IMR-90 (cell line): ENCODE measurements around the gene NWD2. TPM values are rescaled to one million over a fixed set of nuclear protein-coding genes. Genes with fewer than 3 reads are reported as not detected.

Experiments
- ATAC-seq: fragments of 200-7000 bp; cut with Tn5 transposase; 2 replicates; pipeline ENCODE4 v1.9.1; 2020; ENCODE audit warnings: low read depth, mild to moderate bottlenecking, moderate library complexity
- BruUV-seq: library from RNA; stranded (reverse); fragments of 400-500 nt; replicated peaks from 2 replicates; lab custom pipeline; 2021; lab: Mats Ljungman, UMichigan
- CTCF ChIA-PET: fragments of 300-600 bp; formaldehyde crosslinking; extraction: SDS; loops from one replicate; lab custom pipeline; 2021; ENCODE audit warnings: antibody characterized with exemption; lab: Yijun Ruan, JAX
- POLR2A ChIA-PET: fragments of 300-600 bp; sonication (Branson Sonifier 250); formaldehyde crosslinking; loops from one replicate; lab custom pipeline; 2022; ENCODE audit warnings: antibody characterized with exemption; ENCODE audit not compliant: unreplicated experiment; lab: Charles Lee
- DNase-seq: peaks from one replicate; pipeline ENCODE4 v3.0.0; 2013
- H2AFZ ChIP-seq: replicated peaks from 2 replicates; pipeline ENCODE3; 2013; ENCODE audit warnings: low read length, mild to moderate bottlenecking; ENCODE audit not compliant: poor library complexity
- H2AK5ac ChIP-seq: 2 replicates; pipeline ENCODE4 v1.6.1; 2013; ENCODE audit warnings: low read depth, low read length, inconsistent platforms
- H2AK9ac ChIP-seq: replicated peaks from 2 replicates; pipeline ENCODE3; 2013; ENCODE audit warnings: mild to moderate bottlenecking, low read depth, low read length, moderate library complexity; ENCODE audit not compliant: poor library complexity
- H2BK120ac ChIP-seq: 2 replicates; pipeline ENCODE4 v1.6.1; 2013; ENCODE audit warnings: low read depth, low read length, inconsistent platforms
- H2BK15ac ChIP-seq: 3 replicates; pipeline ENCODE4 v1.6.1; 2013; ENCODE audit warnings: low read depth, low read length, inconsistent platforms
- H2BK20ac ChIP-seq: 2 replicates; pipeline ENCODE4 v1.6.1; 2013; ENCODE audit warnings: low read depth, mild to moderate bottlenecking, inconsistent platforms, low read length, moderate library complexity
- H2BK5ac ChIP-seq: 2 replicates; pipeline ENCODE4 v1.6.1; 2013; ENCODE audit warnings: mild to moderate bottlenecking, low read depth, low read length, inconsistent platforms; ENCODE audit not compliant: poor library complexity, severe bottlenecking
- H3K14ac ChIP-seq: replicated peaks from 2 replicates; pipeline ENCODE4 v1.6.1; 2013; ENCODE audit warnings: low read depth, low read length, inconsistent platforms
- H3K18ac ChIP-seq: 2 replicates; pipeline ENCODE4 v1.6.1; 2013; ENCODE audit warnings: low read depth, low read length, control low read depth
- H3K23ac ChIP-seq: 2 replicates; pipeline ENCODE4 v1.6.1; 2013; ENCODE audit warnings: low read depth, low read length, inconsistent platforms
- H3K27ac ChIP-seq: 2 replicates; pipeline ENCODE4 v1.5.1; 2013; ENCODE audit warnings: mild to moderate bottlenecking, control low read depth, low read length; ENCODE audit not compliant: insufficient read depth
- H3K27me3 ChIP-seq: 2 replicates; pipeline ENCODE4 v1.6.1; 2013; ENCODE audit warnings: low read length; ENCODE audit not compliant: control insufficient read depth, insufficient read depth
- H3K36me3 ChIP-seq: 2 replicates; pipeline ENCODE4 v1.6.1; 2013; ENCODE audit warnings: low read length, mixed read lengths; ENCODE audit not compliant: control insufficient read depth, insufficient read depth
- H3K4ac ChIP-seq: 2 replicates; pipeline ENCODE4 v1.6.1; 2013; ENCODE audit warnings: low read depth, low read length, inconsistent platforms
- H3K4me1 ChIP-seq: 2 replicates; pipeline ENCODE4 v1.6.1; 2013; ENCODE audit warnings: low read length, mixed read lengths; ENCODE audit not compliant: control insufficient read depth, insufficient read depth
- H3K4me2 ChIP-seq: 2 replicates; pipeline ENCODE4 v1.6.1; 2013; ENCODE audit warnings: low read depth, mild to moderate bottlenecking, control low read depth, low read length, moderate library complexity
- H3K4me3 ChIP-seq: 2 replicates; pipeline ENCODE4 v1.5.1; 2013; ENCODE audit warnings: low read depth, mild to moderate bottlenecking, control low read depth, low read length, moderate library complexity; ENCODE audit not compliant: insufficient read depth
- H3K56ac ChIP-seq: 2 replicates; pipeline ENCODE4 v1.6.1; 2013; ENCODE audit warnings: low read length, inconsistent platforms; ENCODE audit not compliant: insufficient read depth; ENCODE audit errors: extremely low read depth
- H3K79me1 ChIP-seq, 2 experiments: 2 replicates each; pipeline ENCODE4 v1.6.1; 2013; ENCODE audit warnings: low read length in 2 of 2, inconsistent platforms in 1 of 2, low read depth in 1 of 2
- H3K9ac ChIP-seq: 2 replicates; pipeline ENCODE4 v1.6.1; 2013; ENCODE audit warnings: low read depth, low read length, control low read depth
- H3K9me1 ChIP-seq: 2 replicates; pipeline ENCODE4 v1.6.1; 2013; ENCODE audit warnings: low read length, inconsistent platforms; ENCODE audit not compliant: insufficient read depth
- H3K9me3 ChIP-seq: 2 replicates; pipeline ENCODE4 v1.6.1; 2013; ENCODE audit warnings: low read length; ENCODE audit not compliant: control insufficient read depth, insufficient read depth
- H4K20me1 ChIP-seq: 2 replicates; pipeline ENCODE4 v1.6.1; 2013; ENCODE audit warnings: low read length, inconsistent platforms; ENCODE audit not compliant: insufficient read depth
- H4K5ac ChIP-seq: 2 replicates; pipeline ENCODE4 v1.6.1; 2013; ENCODE audit warnings: mild to moderate bottlenecking, low read depth, low read length, control low read depth
- H4K8ac ChIP-seq, 2 experiments: 2 replicates each; pipeline ENCODE4 v1.6.1; 2013; ENCODE audit warnings: low read depth in 2 of 2, low read length in 2 of 2, control low read depth in 1 of 2, inconsistent platforms in 1 of 2
- H4K91ac ChIP-seq: 2 replicates; pipeline ENCODE4 v1.6.1; 2013; ENCODE audit warnings: low read depth, low read length, inconsistent platforms; ENCODE audit not compliant: insufficient read depth
- BHLHE40 ChIP-seq: fragments of 150-350 bp; IDR thresholded peaks from 2 replicates; pipeline ENCODE4 v1.6.1; 2016; ENCODE audit warnings: mild to moderate bottlenecking, low read depth, low read length
- CEBPB ChIP-seq: IDR thresholded peaks from 2 replicates; pipeline ENCODE4 v1.6.1; 2012; ENCODE audit warnings: low read depth, low read length, improper control_type of control experiment
- CHD1 ChIP-seq: IDR thresholded peaks from 2 replicates; pipeline ENCODE4 v1.6.1; 2012; ENCODE audit warnings: low read depth, low read length, improper control_type of control experiment
- MAFK ChIP-seq: IDR thresholded peaks from 2 replicates; pipeline ENCODE4 v1.6.1; 2012; ENCODE audit warnings: low read depth, low read length, improper control_type of control experiment
- MAZ ChIP-seq: IDR thresholded peaks from 2 replicates; pipeline ENCODE4 v1.6.1; 2012; ENCODE audit warnings: low read depth, mild to moderate bottlenecking, low read length, improper control_type of control experiment, moderate library complexity, borderline replicate concordance
- MXI1 ChIP-seq: IDR thresholded peaks from 2 replicates; pipeline ENCODE4 v1.6.1; 2012; ENCODE audit warnings: low read depth, mild to moderate bottlenecking, low read length, moderate library complexity, borderline replicate concordance
- NFE2L2 ChIP-seq: fragments of 150-350 bp; IDR thresholded peaks from 2 replicates; pipeline ENCODE4 v1.6.1; 2016; ENCODE audit warnings: low read depth, mild to moderate bottlenecking, low read length
- POLR2A ChIP-seq: IDR thresholded peaks from 2 replicates; pipeline ENCODE4 v1.6.1; 2012; ENCODE audit warnings: mild to moderate bottlenecking, low read depth, low read length
- RAD21 ChIP-seq: IDR thresholded peaks from 2 replicates; pipeline ENCODE4 v1.6.1; 2012; ENCODE audit warnings: low read length, improper control_type of control experiment
- RCOR1 ChIP-seq: IDR thresholded peaks from 2 replicates; pipeline ENCODE4 v1.6.1; 2012; ENCODE audit warnings: mild to moderate bottlenecking, low read length, improper control_type of control experiment; ENCODE audit not compliant: insufficient replicate concordance
- RFX5 ChIP-seq: IDR thresholded peaks from 2 replicates; pipeline ENCODE4 v1.8.0; 2012; ENCODE audit warnings: low read depth, mild to moderate bottlenecking, low read length, moderate library complexity
- WGBS, 2 experiments: methylation state at CpG; one replicate each; pipeline versions ENCODE4 v1.1.5 to v1.1.7; 2013; ENCODE audit warnings: missing lambda C conversion rate in 2 of 2; ENCODE audit not compliant: insufficient read length in 1 of 2; ENCODE audit errors: extremely low coverage in 2 of 2; 5-methylcytosine and 5-hydroxymethylcytosine counted together
- dilution Hi-C: fragments of 300-500 bp; cut with HindIII; formaldehyde crosslinking; loops from one replicate; pipeline ENCODE4 v1.14.3; 2018; ENCODE audit warnings: low sequenced_read_pairs; ENCODE audit not compliant: unreplicated experiment
- in situ Hi-C: fragments of 300-500 bp; cut with MboI; formaldehyde crosslinking; loops from 3 replicates; pipeline ENCODE4 v1.14.3; 2019; ENCODE audit warnings: low sequenced_read_pairs, inconsistent platforms, mixed read lengths
- intact Hi-C: fragments of 100-400 bp; cut with micrococcal nuclease; formaldehyde crosslinking; loops from 2 replicates; pipeline ENCODE4 v1.10.0; 2022
- polyA plus RNA-seq, 3 experiments: library from polyadenylated mRNA; depleted of rRNA; stranded (reverse); fragments of >200 nt; gene quantifications; 2 replicates each; pipeline ENCODE4 v1.2.3, GENCODE V29; 2012; ENCODE audit warnings: low replicate concordance in 1 of 3
- total RNA-seq: library from RNA; depleted of rRNA; stranded (reverse); fragments of >200 nt; gene quantifications from 2 replicates; pipeline ENCODE4 v1.2.3, GENCODE V29; 2012
- TF ChIP-seq, protein P1 (sequence below): fragments of 150-350 bp; IDR thresholded peaks from 2 replicates; pipeline ENCODE4 v1.6.1; 2016; ENCODE audit warnings: low read depth, mild to moderate bottlenecking, low read length, moderate library complexity, borderline replicate concordance
- TF ChIP-seq, protein P2 (sequence below): conservative IDR thresholded peaks from 2 replicates; pipeline ENCODE4 v1.5.1; 2012; ENCODE audit warnings: mild to moderate bottlenecking, low read depth, low read length, improper control_type of control experiment
- TF ChIP-seq, protein P3 (sequence below): fragments of 150-350 bp; IDR thresholded peaks from 2 replicates; pipeline ENCODE4 v1.6.1; 2017; ENCODE audit warnings: mild to moderate bottlenecking, antibody characterized with exemption, low read length, low read depth

Gene NWD2
- total and polyA plus RNA-seq, 2 of the 4 experiments (the other 2 are of a cell fraction): not detected

DNA sequence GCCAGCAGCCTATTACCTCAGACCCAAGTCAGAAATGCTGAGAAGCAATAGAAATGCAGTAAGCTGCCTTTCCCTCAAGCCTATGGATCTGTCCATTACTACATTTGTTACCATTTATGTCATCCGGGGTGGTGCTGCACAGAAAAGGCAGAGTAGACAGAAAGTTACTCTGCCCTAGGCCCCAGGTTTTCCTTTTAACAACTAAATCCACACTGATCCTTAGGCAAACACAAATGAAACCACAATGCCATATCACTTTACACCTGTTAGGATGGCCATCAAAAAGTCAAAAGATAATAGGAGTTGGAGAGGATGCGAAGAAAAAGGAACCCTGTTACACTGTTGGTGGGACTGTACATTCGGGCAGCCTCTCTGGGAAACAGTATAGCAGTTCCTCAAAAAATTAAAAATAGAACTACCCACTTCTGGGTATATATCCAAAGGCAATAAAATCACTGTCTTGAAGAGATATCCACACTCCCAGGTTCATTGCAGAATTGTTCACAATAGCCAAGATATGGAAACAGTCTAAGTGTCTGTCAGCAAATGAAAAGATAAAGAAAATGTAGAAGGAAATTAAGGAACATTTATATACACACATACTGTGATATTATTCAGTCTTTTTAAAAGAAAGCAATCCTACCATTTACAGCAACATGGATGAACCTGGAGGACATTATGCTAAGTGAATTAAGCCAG lies 186.3 kb downstream of the NWD2 start:
- no CpG with 5 or more reads among the region's 3 CpGs for WGBS, 2 experiments
- Histone ChIP-seq H2BK120ac (no peak overlapping the region), H3K4me3 (no peak overlapping the region), H3K9ac (no peak overlapping the region), H3K27me3 (no peaks in the 10 kb centered on the region), H2BK15ac (no peak overlapping the region), H4K20me1 (no peaks in the 10 kb centered on the region), H3K18ac (no peak overlapping the region), H2AK5ac (no peak overlapping the region), H4K91ac (no peak overlapping the region), H2AFZ (no peak overlapping the region), H2BK20ac (no peak overlapping the region), H3K27ac (no peak overlapping the region), H3K23ac (no peak overlapping the region), H3K79me1 (no peaks in the 10 kb centered on the region), H3K9me3 (no peaks in the 10 kb centered on the region), H3K14ac (no peak overlapping the region), H3K56ac (no peak overlapping the region), H4K8ac (no peak overlapping the region), H2AK9ac (no peak overlapping the region), H2BK5ac (no peak overlapping the region), H3K4me2 (no peak overlapping the region), H3K36me3 (no peaks in the 10 kb centered on the region), H4K5ac (no peak overlapping the region), H3K4me1 (no peaks in the 10 kb centered on the region), H3K9me1 (no peaks in the 10 kb centered on the region), H3K4ac (no peak overlapping the region)
- TF ChIP-seq MAZ (no peak), CEBPB (no peak), RFX5 (no peak), MAFK (no peak), RAD21 (no peak), POLR2A (no peak), BHLHE40 (no peak), RCOR1 (no peak), NFE2L2 (no peak), CHD1 (no peak), MXI1 (no peak)
- TF ChIP-seq, protein P1, sequence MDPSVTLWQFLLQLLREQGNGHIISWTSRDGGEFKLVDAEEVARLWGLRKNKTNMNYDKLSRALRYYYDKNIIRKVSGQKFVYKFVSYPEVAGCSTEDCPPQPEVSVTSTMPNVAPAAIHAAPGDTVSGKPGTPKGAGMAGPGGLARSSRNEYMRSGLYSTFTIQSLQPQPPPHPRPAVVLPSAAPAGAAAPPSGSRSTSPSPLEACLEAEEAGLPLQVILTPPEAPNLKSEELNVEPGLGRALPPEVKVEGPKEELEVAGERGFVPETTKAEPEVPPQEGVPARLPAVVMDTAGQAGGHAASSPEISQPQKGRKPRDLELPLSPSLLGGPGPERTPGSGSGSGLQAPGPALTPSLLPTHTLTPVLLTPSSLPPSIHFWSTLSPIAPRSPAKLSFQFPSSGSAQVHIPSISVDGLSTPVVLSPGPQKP: no peak
- TF ChIP-seq, protein P2, sequence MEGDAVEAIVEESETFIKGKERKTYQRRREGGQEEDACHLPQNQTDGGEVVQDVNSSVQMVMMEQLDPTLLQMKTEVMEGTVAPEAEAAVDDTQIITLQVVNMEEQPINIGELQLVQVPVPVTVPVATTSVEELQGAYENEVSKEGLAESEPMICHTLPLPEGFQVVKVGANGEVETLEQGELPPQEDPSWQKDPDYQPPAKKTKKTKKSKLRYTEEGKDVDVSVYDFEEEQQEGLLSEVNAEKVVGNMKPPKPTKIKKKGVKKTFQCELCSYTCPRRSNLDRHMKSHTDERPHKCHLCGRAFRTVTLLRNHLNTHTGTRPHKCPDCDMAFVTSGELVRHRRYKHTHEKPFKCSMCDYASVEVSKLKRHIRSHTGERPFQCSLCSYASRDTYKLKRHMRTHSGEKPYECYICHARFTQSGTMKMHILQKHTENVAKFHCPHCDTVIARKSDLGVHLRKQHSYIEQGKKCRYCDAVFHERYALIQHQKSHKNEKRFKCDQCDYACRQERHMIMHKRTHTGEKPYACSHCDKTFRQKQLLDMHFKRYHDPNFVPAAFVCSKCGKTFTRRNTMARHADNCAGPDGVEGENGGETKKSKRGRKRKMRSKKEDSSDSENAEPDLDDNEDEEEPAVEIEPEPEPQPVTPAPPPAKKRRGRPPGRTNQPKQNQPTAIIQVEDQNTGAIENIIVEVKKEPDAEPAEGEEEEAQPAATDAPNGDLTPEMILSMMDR: no peak
- TF ChIP-seq, protein P3, sequence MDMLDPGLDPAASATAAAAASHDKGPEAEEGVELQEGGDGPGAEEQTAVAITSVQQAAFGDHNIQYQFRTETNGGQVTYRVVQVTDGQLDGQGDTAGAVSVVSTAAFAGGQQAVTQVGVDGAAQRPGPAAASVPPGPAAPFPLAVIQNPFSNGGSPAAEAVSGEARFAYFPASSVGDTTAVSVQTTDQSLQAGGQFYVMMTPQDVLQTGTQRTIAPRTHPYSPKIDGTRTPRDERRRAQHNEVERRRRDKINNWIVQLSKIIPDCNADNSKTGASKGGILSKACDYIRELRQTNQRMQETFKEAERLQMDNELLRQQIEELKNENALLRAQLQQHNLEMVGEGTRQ: no peak
- BruUV-seq: no TSS peak
- DNase-seq (no peak), ATAC-seq (no peak)
- in situ Hi-C loops: no loop called here
- ChIA-PET POLR2A (no interaction called here), CTCF (no interaction called here)
- dilution Hi-C loops: no loop called here
- intact Hi-C loops: no loop called here
